ENCODE data around the gene VWA7.

DNA sequence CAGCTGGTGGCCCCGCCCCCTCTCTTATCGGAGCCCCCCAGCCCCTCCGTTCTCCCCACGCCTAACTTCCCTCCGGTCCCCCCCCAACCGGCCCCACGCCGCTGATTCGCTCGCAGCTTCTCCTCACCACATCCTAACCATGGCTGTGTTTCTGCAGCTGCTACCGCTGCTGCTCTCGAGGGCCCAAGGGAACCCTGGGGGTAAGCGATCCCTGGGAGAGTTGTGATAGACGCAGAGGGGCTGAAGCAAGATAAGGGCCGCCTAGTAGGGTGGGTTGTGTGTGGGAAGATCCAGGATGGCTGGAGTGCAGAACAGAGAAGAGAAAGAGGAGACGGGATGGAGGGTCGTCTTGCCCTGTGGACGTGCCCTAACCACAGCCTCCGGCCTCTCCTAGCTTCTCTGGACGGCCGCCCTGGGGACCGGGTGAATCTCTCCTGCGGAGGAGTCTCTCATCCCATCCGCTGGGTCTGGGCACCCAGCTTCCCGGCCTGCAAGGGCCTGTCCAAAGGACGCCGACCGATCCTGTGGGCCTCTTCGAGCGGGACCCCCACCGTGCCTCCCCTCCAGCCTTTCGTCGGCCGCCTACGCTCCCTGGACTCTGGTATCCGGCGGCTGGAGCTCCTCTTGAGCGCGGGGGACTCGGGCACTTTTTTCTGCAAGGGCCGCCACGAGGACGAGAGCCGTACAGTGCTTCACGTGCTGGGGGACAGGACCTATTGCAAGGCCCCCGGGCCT, 53.7 kb downstream of the VWA7 start, which contains the start of gene MPIG6B:
- no peak for TF ChIP-seq CTCF (IDR thresholded peaks at IDR 0.05; ENCODE audit: borderline replicate concordance, extremely low read depth, low read length, poor library complexity, severe bottlenecking)
- no peak for TF ChIP-seq EZH2 (IDR thresholded peaks at IDR 0.05; ENCODE audit: borderline replicate concordance, low read depth, low read length, severe bottlenecking)

All from DND-41 (cell line).